ENCODE results near the gene MAEA. TPM values are rescaled to one million over a fixed set of nuclear protein-coding genes. Genes with fewer than 3 reads are reported as not detected.
A peak's percentile ranks its signal among the peaks of the same experiment; 100 is the strongest.

The MAEA gene
- polyA plus RNA-seq, 3 donors: 34.3 to 83.5 (median 37.7) TPM

DNA sequence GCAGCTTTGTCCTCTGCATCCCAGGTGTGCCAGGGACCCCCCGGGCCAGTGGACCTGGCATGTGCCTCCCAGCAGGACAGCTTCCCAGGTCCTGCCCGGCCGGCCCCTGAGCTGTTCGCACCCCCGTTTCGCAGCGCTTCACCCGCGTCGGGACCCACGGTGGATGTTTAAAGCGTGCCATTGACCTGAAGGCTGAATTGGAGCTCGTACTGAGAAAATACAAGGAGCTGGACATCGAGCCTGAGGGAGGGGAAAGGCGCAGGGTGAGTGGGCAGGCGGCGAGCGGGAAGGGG is 65.2 kb downstream of the MAEA start:
- H3K79me2 ChIP-seq (ENCODE audit: insufficient read depth, low read length): peaks cover 4% of the 10 kb centered on the region
- no peaks in the 10 kb centered on the region for H3K9me3 Mint-ChIP-seq
- no peak overlapping the region for H2AFZ ChIP-seq (ENCODE audit: insufficient read depth, low read depth, low read length, poor library complexity, severe bottlenecking)
- peaks cover 62 to 76% of the 10 kb centered on the region in 2 donors for H3K36me3 ChIP-seq (replicated peaks in 1 of 2; ENCODE audit: control insufficient read depth in 1 of 2, insufficient read depth in 2 of 2, low read length in 2 of 2)
- peaks cover 0 to 1% (median 0%) of the 10 kb centered on the region in 3 donors for H3K27me3 Mint-ChIP-seq (ENCODE audit: low read depth in 3 of 3)
- peaks cover 4% of the 10 kb centered on the region for H3K4me1 Mint-ChIP-seq
- H3K9ac ChIP-seq (ENCODE audit: insufficient read depth, low read length, poor library complexity, severe bottlenecking): no peak overlapping the region
- H3K4me3 Mint-ChIP-seq: no peak overlapping the region
- no peak overlapping the region for H3K4me3 ChIP-seq (replicated peaks in 1 of 3; ENCODE audit: low read depth in 2 of 3, low read length in 3 of 3)
- no peak overlapping the region for H3K4me2 ChIP-seq (replicated peaks; ENCODE audit: extremely low read depth, low read length, poor library complexity, severe bottlenecking)
- H3K27ac ChIP-seq (ENCODE audit: low read depth in 1 of 2, low read length in 2 of 2): no peak overlapping the region
- H3K27me3 ChIP-seq (ENCODE audit: control insufficient read depth in 2 of 2, insufficient read depth in 2 of 2, low read length in 2 of 2): no peaks in the 10 kb centered on the region
- WGBS (ENCODE audit: insufficient coverage): 97% methylated on average over 16 of the region's 18 CpGs
- intact Hi-C loops (cut with micrococcal nuclease): no loop called here
- H3K9me3 ChIP-seq (replicated peaks in 1 of 2; ENCODE audit: control insufficient read depth in 1 of 2, insufficient read depth in 1 of 2, low read length in 2 of 2): no peaks in the 10 kb centered on the region
- H4K20me1 ChIP-seq (ENCODE audit: insufficient read depth, low read length): no peaks in the 10 kb centered on the region
- DNase-seq: no peak
- no peak for TF ChIP-seq CTCF (IDR thresholded peaks at IDR 0.05)
- H3K27ac Mint-ChIP-seq: no peak overlapping the region
- H3K36me3 Mint-ChIP-seq: peaks cover 41 to 80% of the 10 kb centered on the region in 2 donors
- no peaks in the 10 kb centered on the region for H3K4me1 ChIP-seq (ENCODE audit: control insufficient read depth in 1 of 2, insufficient read depth in 2 of 2, low read length in 2 of 2)

DNA sequence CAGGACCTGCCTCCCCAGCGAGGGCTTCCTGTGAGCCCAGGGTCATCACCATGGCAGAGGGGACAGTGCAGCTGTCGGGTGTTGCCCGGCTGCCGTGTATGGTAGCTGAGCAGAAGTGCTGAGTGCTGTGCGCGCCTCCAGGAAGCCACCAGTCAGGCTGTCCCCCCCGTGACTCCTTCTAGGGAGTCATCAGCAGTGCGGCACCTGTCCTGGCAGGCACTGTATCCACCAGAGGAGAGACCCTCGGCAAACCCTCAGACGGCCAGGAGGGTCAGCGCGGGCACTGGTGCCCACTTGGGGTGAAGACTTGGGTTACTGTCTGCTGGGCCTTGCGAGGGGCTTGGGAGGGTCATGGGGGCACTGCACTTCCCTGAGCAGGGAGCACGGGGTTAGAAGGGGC is 65.7 kb downstream of the MAEA start:
- intact Hi-C loops (cut with micrococcal nuclease): no loop called here
- no peaks in the 10 kb centered on the region for H3K79me2 ChIP-seq (ENCODE audit: insufficient read depth, low read length)
- no peak overlapping the region for H3K9ac ChIP-seq (ENCODE audit: insufficient read depth, low read length, poor library complexity, severe bottlenecking)
- Mint-ChIP-seq H3K9me3 (no peaks in the 10 kb centered on the region), H3K4me3 (no peak overlapping the region), H3K36me3 (peaks cover 37 to 80% of the 10 kb centered on the region in 2 donors), H3K27ac (peak overlapping the region in 2 of 7 donors; percentile 41 to 63), H3K27me3 (ENCODE audit: low read depth in 3 of 3) (peaks cover 0 to 1% (median 0%) of the 10 kb centered on the region in 3 donors), H3K4me1 (peaks cover 4% of the 10 kb centered on the region)
- H4K20me1 ChIP-seq (ENCODE audit: insufficient read depth, low read length): no peaks in the 10 kb centered on the region
- H3K4me1 ChIP-seq (ENCODE audit: control insufficient read depth in 1 of 2, insufficient read depth in 2 of 2, low read length in 2 of 2): no peaks in the 10 kb centered on the region
- no peak overlapping the region for H2AFZ ChIP-seq (ENCODE audit: insufficient read depth, low read depth, low read length, poor library complexity, severe bottlenecking)
- H3K36me3 ChIP-seq (replicated peaks in 1 of 2; ENCODE audit: control insufficient read depth in 1 of 2, insufficient read depth in 2 of 2, low read length in 2 of 2): peaks cover 67 to 76% of the 10 kb centered on the region in 2 donors
- H3K27ac ChIP-seq (ENCODE audit: low read depth in 1 of 2, low read length in 2 of 2): no peak overlapping the region
- no peaks in the 10 kb centered on the region for H3K9me3 ChIP-seq (replicated peaks in 1 of 2; ENCODE audit: control insufficient read depth in 1 of 2, insufficient read depth in 1 of 2, low read length in 2 of 2)
- no peak for DNase-seq
- no peak overlapping the region for H3K4me2 ChIP-seq (replicated peaks; ENCODE audit: extremely low read depth, low read length, poor library complexity, severe bottlenecking)
- H3K27me3 ChIP-seq (ENCODE audit: control insufficient read depth in 2 of 2, insufficient read depth in 2 of 2, low read length in 2 of 2): no peaks in the 10 kb centered on the region
- no peak for TF ChIP-seq CTCF (IDR thresholded peaks at IDR 0.05)
- WGBS (ENCODE audit: insufficient coverage): 94% methylated on average over 13 of the region's 14 CpGs
- no peak overlapping the region for H3K4me3 ChIP-seq (replicated peaks in 1 of 3; ENCODE audit: low read depth in 2 of 3, low read length in 3 of 3)
